GM23338 (cell line): ENCODE measurements around the gene CDCA4. TPM values are rescaled to one million over a fixed set of nuclear protein-coding genes. Genes with fewer than 3 reads are reported as not detected.

Experiments
- ATAC-seq: fragments of 200-7000 bp; cut with Tn5 transposase; 3 replicates; pipeline ENCODE4 v1.9.1; 2020
- DNase-seq: peaks from one replicate; pipeline ENCODE4 v3.0.0-alpha.2; 2015; ENCODE audit warnings: low spot score
- H2AFZ ChIP-seq: fragments of 200-600 bp; sonication (generic); 2 replicates; pipeline ENCODE4 v1.8.0; 2016; ENCODE audit warnings: antibody characterized with exemption, mild to moderate bottlenecking, moderate library complexity
- H3F3A ChIP-seq: fragments of 200-600 bp; sonication (generic); replicated peaks from 2 replicates; pipeline ENCODE4 v1.8.0; 2017; ENCODE audit warnings: antibody characterized with exemption, mixed run types, low read depth
- H3K27ac ChIP-seq: fragments of 200-600 bp; sonication (generic); 2 replicates; pipeline ENCODE4 v1.6.1; 2016; ENCODE audit warnings: low read depth
- H3K27me3 ChIP-seq: fragments of 200-600 bp; sonication (generic); 2 replicates; pipeline ENCODE4 v1.8.0; 2016; ENCODE audit warnings: mild to moderate bottlenecking, mixed run types, moderate library complexity; ENCODE audit not compliant: insufficient read depth
- H3K36me3 ChIP-seq: fragments of 200-600 bp; sonication (generic); 2 replicates; pipeline ENCODE4 v1.8.0; 2016; ENCODE audit warnings: mild to moderate bottlenecking; ENCODE audit not compliant: insufficient read depth
- H3K4me1 ChIP-seq: fragments of 200-600 bp; sonication (generic); 2 replicates; pipeline ENCODE4 v1.8.0; 2016; ENCODE audit warnings: mild to moderate bottlenecking, moderate library complexity; ENCODE audit not compliant: insufficient read depth
- H3K4me2 ChIP-seq: fragments of 200-600 bp; sonication (generic); 2 replicates; pipeline ENCODE4 v1.7.1; 2017; ENCODE audit warnings: mixed run types
- H3K4me3 ChIP-seq: fragments of 200-600 bp; sonication (generic); 2 replicates; pipeline ENCODE4 v1.6.1; 2016; ENCODE audit warnings: mixed run types
- H3K79me2 ChIP-seq: fragments of 200-600 bp; sonication (generic); replicated peaks from 2 replicates; pipeline ENCODE4 v1.8.0; 2017; ENCODE audit warnings: mild to moderate bottlenecking; ENCODE audit not compliant: insufficient read depth
- H3K9me2 ChIP-seq: fragments of 200-600 bp; sonication (generic); 2 replicates; pipeline ENCODE4 v1.8.0; 2017; ENCODE audit not compliant: insufficient read depth
- H4K20me1 ChIP-seq: fragments of 200-600 bp; sonication (generic); replicated peaks from 2 replicates; pipeline ENCODE4 v1.8.0; 2017; ENCODE audit warnings: mild to moderate bottlenecking; ENCODE audit not compliant: insufficient read depth
- H3K27ac Mint-ChIP-seq: 2 replicates; pipeline ENCODE4 v1.8.0; 2020; ENCODE audit warnings: inconsistent platforms, mild to moderate bottlenecking, moderate library complexity, mixed read lengths
- H3K27me3 Mint-ChIP-seq: 3 replicates; pipeline ENCODE4 v1.8.0; 2022; ENCODE audit warnings: low read depth, mild to moderate bottlenecking, moderate library complexity, mixed read lengths, inconsistent platforms; ENCODE audit not compliant: insufficient read depth, poor library complexity
- H3K36me3 Mint-ChIP-seq: 3 replicates; pipeline ENCODE4 v1.8.0; 2021; ENCODE audit warnings: low read depth, mild to moderate bottlenecking, inconsistent platforms, moderate library complexity, mixed read lengths
- H3K4me1 Mint-ChIP-seq: 3 replicates; pipeline ENCODE4 v1.8.0; 2020; ENCODE audit warnings: mild to moderate bottlenecking, inconsistent platforms, mixed read lengths
- H3K4me3 Mint-ChIP-seq: 3 replicates; pipeline ENCODE4 v1.8.0; 2021; ENCODE audit warnings: moderate library complexity, mild to moderate bottlenecking, inconsistent platforms, mixed read lengths
- H3K9me3 Mint-ChIP-seq: 3 replicates; pipeline ENCODE4 v1.8.0; 2020; ENCODE audit warnings: moderate library complexity, mild to moderate bottlenecking, inconsistent platforms, mixed read lengths
- CREB1 ChIP-seq: fragments of 250-450 bp; sonication (Bioruptor Pico); IDR thresholded peaks from 2 replicates; pipeline ENCODE4 v1.5.0; 2020; ENCODE audit warnings: low read depth, mild to moderate bottlenecking, moderate library complexity
- CTCF ChIP-seq, 2 experiments: fragments of 200-600 bp in 1 of 2; sonication (generic) in 1 of 2; conservative IDR thresholded peaks; 2 replicates each; pipeline versions ENCODE4 v1.5.1 to v1.6.1; 2016 to 2017; ENCODE audit warnings: antibody characterized with exemption in 2 of 2, low read depth in 2 of 2, mild to moderate bottlenecking in 2 of 2, moderate library complexity in 1 of 2
- ETS1 ChIP-seq: IDR thresholded peaks from 2 replicates; pipeline ENCODE4 v1.6.1; 2016; ENCODE audit warnings: antibody characterized with exemption
- EZH2phosphoT487 ChIP-seq: fragments of 200-600 bp; sonication (generic); IDR thresholded peaks from one replicate; pipeline ENCODE4 v1.8.1; 2018; ENCODE audit warnings: antibody characterized with exemption; ENCODE audit not compliant: unreplicated experiment
- JUNB ChIP-seq: IDR thresholded peaks from one replicate; pipeline ENCODE4 v1.6.1; 2016; ENCODE audit warnings: antibody characterized with exemption; ENCODE audit not compliant: unreplicated experiment
- NANOG ChIP-seq: IDR thresholded peaks from 2 replicates; pipeline ENCODE4 v1.6.1; 2016; ENCODE audit warnings: antibody characterized with exemption, borderline replicate concordance
- POLR2AphosphoS5 ChIP-seq: IDR thresholded peaks from 2 replicates; pipeline ENCODE4 v1.6.1; 2016; ENCODE audit warnings: antibody characterized with exemption, low read depth
- REST ChIP-seq: IDR thresholded peaks from one replicate; pipeline ENCODE4 v1.6.1; 2018; ENCODE audit warnings: antibody characterized with exemption; ENCODE audit not compliant: unreplicated experiment
- STAT1 ChIP-seq: IDR thresholded peaks from one replicate; pipeline ENCODE4 v1.6.1; 2016; ENCODE audit warnings: antibody characterized with exemption; ENCODE audit not compliant: unreplicated experiment
- ZNF114 ChIP-seq: fragments of 250-450 bp; sonication (Bioruptor Pico); IDR thresholded peaks from 2 replicates; pipeline ENCODE4 v1.5.0; 2020; ENCODE audit warnings: mild to moderate bottlenecking, moderate library complexity
- ZNF331 ChIP-seq: fragments of 250-450 bp; sonication (Bioruptor Pico); IDR thresholded peaks from 2 replicates; pipeline ENCODE4 v1.5.0; 2020; ENCODE audit warnings: low read depth, mild to moderate bottlenecking, moderate library complexity
- polyA plus RNA-seq: library from polyadenylated mRNA; unstranded; fragments of >200 nt; fragmentation: Nextera tagmentation; extraction: Ambion mirVana; gene quantifications from 2 replicates; pipeline ENCODE4 v1.2.1, GENCODE V29; 2016
- total RNA-seq: library from RNA; depleted of rRNA; stranded (reverse); fragments of >200 nt; shearing (Covaris generic); gene quantifications from 2 replicates; pipeline ENCODE4 v1.2.3, GENCODE V29; 2014

CDCA4 gene
- total and polyA plus RNA-seq, 2 experiments from 2014 or later = 32.6 to 70.7 TPM

GRCh38 chr14:105018414-105018813, 2.5 kb downstream of the CDCA4 start (continued):
- TF ChIP-seq ETS1 (no peak), REST (no peak), ZNF114 (CRISPR knock-in tag) (no peak), POLR2AphosphoS5 (no peak), JUNB (no peak), ZNF331 (no peak), STAT1 (no peak), CREB1 (CRISPR knock-in tag) (no peak)

GRCh38 chr14:105015905-105016304, 5.0 kb downstream of the CDCA4 start:
- H3K4me3 Mint-ChIP-seq = peak overlapping the region; percentile 24; the same call in 1 of the 3 replicates
- 0 out of 2 replicates have a peak overlapping the region, but pooled peaks have one; percentile 1 for H3K27ac Mint-ChIP-seq
- no peak for TF ChIP-seq ETS1
- no peak for TF ChIP-seq ZNF331
- no peak for TF ChIP-seq CTCF (conservative IDR thresholded peaks at IDR 0.05; ENCODE audit: low read depth in 2 of 2)
- no peak for TF ChIP-seq JUNB
- TF ChIP-seq ZNF114 (CRISPR knock-in tag) = no peak
- TF ChIP-seq REST = no peak
- no peak for TF ChIP-seq EZH2phosphoT487
- no peak for TF ChIP-seq STAT1
- TF ChIP-seq NANOG = no peak

More at GRCh38 chr14:105015905-105016304, 5.0 kb downstream of the CDCA4 start:
- H3K36me3 Mint-ChIP-seq = peaks cover 41% of the 10 kb centered on the region
- no peaks in the 10 kb centered on the region for H3K36me3 ChIP-seq
- no peak overlapping the region for H2AFZ ChIP-seq
- H3K9me3 Mint-ChIP-seq = no peaks in the 10 kb centered on the region
- DNase-seq (no peak), ATAC-seq (no peak)
- H4K20me1 ChIP-seq = peaks cover 71% of the 10 kb centered on the region
- peaks cover 64% of the 10 kb centered on the region for H3K4me1 Mint-ChIP-seq
- no peaks in the 10 kb centered on the region for H3F3A ChIP-seq
- no peaks in the 10 kb centered on the region for H3K9me2 ChIP-seq
- peaks cover 16% of the 10 kb centered on the region for H3K27me3 Mint-ChIP-seq
- H3K4me2 ChIP-seq = no peak overlapping the region
- peaks cover 38% of the 10 kb centered on the region for H3K4me1 ChIP-seq
- peaks cover 97% of the 10 kb centered on the region for H3K79me2 ChIP-seq
- no peaks in the 10 kb centered on the region for H3K27me3 ChIP-seq
- no peak overlapping the region for H3K27ac ChIP-seq
- no peak overlapping the region for H3K4me3 ChIP-seq
